LoVo (cell line): ENCODE results near the gene TMEM98.
"Not testable (repeated sequence)": the region's sequence is repeated elsewhere in the genome, so short reads cannot be mapped to it uniquely, and the experiment has no call there.

Source experiments
- DNase-seq: peaks from one replicate; pipeline ENCODE4 v3.0.0-alpha.2; 2016; ENCODE audit warnings: low spot score

TMEM98 gene

DNA sequence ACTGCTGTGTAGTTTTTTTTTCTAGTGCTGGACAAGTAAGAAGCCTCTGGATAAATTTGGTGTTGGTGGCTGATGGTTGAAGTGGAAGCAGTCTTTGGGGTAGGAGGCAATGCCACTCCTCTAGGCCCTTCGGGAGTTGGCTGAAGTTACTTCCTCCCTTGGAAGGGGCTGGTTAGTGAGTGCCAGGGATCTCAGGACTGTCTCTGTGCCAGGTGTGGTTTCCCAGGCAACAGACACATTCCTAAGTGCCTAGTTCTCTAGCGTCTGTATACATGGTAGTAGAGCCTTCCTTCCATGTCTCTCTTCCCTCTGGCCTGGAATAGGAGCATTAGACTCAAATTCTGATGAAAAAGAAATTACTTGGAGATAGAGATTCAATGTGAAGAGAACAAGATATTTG, 15.3 kb downstream of the TMEM98 start:
- DNase-seq, result no peak

DNA sequence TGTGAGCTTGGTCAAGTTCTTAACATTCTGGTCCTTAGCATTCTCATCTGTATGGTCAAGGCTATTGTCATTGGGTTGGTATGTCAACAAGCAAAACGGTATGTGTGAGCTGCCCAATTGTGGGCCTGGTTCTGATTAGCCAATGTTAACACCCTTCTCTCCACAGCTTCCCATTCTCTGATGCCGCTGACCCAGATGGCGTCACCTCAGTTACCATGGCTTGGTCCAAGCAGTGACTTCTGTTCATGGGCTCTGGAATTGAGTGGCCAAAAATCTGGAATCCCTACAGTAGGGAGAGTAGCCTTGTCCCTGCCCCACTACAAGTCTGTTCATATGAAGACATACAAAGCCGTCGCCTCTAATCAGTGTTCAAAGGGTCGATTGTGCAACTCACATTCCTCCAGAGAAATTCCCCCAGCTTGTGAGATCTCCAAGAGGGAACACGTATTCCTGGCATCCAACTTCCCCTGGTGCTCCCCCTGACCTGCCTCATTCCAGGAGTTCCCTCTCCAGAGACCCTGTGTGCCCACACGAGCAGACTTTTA, 15.8 kb downstream of the TMEM98 start:
- DNase-seq, result no peak

DNA sequence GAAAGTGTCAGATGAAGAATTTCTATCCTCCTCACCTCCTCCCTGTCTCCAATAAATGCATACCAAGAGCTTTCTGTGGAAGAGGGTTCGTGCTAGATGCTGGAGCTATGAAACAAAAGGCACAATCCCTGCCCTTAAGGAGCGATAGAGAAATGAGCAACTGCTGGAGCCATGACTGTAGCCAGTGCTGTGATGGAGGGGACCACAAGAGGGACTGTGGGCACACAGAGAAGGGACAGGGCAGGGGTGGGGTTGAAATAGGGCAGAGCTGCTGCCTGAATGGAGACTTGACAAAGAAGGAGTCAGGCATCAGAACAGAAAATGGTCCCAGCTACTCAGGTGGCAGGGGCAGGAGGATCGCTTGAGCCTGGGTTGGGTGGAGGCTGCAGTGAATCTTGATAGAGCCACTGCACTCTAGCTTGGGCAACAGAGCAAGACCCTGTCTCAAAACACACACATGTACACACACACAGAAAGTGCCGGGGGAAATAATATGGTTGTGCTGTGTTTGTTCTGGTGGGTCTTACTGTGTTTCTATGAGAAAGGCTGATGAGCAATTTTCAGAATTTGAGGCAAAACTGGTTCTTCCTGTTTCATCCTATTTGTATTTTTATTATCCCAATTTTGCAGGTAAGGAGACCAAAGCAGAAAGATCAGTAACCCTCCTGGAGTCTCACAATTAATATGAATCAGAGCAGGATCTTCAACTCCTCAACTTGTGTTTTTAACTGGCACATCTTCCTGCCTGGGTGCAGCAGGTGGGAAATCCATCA, 16.5 kb downstream of the TMEM98 start:
- DNase-seq, result no peak

DNA sequence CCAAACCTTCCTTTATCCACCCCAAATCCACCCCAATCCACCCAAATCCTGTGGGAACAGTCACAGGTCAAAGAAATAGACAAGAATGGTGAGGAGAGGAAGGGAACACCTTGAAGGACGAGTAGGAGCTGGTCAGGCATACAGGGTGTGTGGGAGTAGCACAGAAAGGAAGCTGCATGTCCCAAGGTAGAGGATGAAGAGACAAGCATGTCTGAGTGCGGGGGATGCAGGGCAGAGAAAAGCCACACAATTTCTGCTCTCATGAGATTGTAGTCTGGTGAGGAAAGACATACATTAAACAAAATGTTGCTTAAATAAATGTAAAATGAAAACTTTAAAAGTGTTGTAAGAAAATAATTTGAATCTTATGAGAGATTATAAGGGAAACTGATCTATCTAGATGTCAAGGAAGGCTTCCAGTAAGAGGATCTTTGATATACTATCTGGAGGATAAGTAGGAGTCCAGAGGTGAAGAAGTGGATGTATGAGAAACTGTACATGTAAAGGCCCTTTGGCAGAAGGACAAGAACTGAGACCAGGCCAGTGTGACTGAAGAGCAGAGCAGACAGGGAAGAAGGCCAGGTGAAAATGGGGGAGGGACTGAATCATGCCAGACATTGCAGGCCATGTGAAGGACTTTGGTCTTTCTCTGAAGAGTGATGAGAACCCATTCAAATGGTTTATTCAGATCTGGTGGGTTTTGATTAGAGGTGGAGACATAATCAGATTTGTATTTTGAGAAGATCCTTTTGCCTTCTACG, 18.6 kb downstream of the TMEM98 start:
- DNase-seq, result no peak

DNA sequence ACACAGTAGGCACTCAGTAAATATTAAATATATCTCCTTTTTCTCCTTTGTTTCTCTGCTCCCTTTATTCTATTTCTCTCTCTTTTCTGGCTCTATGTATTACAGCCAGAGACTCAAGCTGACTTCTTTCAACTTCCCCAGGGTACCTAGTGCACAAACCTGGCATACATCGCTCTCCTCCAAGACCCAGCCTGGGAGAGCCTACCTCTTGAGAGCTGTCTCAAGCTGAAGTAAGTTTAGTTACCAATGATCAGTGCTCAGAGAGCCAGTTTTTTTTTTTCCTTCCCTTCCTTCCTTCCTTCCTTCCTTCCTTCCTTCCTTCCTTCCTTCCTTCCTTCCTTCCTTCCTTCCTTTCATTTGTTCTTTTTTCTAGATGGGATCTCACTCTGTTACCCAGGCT, 19.8 kb downstream of the TMEM98 start:
- no peak for DNase-seq

DNA sequence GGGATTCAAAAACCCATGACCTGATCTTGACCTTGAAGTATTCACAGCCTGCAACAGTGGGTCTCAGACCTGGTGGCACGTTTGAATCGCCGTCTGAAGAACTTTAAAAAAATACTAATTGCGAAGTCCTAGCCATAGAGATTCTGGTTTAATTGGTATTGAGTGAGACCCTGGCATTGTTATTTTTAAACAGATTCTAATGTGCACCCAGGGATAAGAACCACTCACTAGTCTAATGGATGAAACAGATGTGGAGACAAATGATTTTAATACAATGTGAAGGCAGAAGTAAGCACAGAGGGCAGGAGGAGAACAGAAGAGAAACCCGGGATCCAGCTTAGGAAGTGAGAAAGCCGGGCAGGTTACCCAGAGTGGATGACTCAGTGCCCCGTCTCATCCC, 21.2 kb downstream of the TMEM98 start:
- no peak for DNase-seq

DNA sequence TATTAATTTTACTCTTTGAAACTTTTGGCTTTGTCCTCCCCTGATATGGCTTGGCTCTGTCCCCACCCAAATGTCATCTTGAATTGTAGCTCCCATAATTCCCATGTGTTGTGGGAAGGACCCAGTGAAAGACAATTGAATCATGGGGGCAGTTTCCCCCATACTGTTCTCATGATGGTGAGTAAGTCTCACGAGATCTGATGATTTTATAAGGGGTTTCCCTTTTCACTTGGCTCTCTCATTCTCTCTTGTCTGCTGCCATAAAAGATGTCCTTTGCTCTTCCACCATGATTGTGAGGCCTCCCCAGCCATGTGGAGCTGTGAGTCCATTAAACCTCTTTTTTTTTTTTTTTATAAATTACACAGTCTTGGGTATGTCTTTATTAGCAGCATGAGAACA, 24.5 kb downstream of the TMEM98 start:
- DNase-seq, result not testable (repeated sequence)

DNA sequence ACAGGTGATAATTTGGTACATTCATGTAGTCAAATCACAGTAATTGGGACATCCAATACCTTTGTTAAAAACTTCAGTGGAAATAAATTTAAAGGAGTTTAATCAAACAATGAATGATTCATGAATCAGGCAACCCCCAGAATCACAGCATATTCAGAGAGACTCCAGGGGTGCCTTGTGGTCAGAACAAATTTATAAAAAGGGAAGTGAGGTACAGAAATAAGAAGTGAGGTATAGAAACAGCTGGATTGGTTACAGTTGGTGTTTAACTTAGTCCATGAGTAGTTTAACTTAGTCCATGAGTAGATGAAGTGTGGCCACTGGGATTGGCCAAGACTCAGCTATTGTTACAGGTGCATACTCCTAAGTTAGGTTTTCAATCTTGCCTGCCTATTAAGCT, 25.1 kb downstream of the TMEM98 start:
- no peak for DNase-seq

DNA sequence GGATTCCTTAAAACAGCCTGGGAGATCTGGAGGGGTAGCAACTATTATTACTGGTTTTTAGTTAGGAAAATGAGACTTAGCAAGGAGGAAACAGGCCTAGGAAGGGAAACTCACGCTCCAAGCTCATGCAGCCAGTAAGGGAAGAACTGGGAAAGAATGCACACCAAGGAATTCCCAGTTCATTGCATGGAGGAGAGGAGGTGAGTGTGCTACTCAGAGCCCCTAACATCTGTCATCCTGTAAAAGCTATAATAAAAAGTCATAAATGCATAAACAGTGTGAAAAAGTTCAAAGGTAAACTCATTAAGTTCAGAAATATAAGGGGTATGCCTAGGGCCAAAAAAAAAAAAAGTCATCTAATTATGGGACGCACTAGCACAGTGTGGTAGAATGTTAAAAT, 25.9 kb downstream of the TMEM98 start:
- no peak for DNase-seq

DNA sequence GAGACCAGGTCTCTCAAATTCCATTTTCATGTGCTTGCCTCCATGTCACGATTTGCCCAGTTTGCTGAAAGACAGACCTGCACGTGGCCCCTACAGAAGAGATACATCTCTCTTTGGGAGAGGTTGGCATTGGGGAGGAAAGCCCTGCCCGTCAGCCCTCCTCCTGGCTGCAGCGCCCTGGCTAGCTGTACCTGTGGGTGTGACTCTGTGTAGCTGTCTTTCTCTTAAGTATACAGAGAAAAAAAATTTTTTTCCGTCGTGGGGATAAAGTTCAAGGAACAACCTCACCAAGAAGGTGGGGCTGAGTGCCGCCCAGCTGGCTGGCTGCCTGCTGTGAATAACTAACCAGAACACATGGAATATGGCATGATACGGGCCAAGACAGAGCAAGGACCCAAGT, 26.5 kb downstream of the TMEM98 start:
- peak; percentile 78 for DNase-seq

DNA sequence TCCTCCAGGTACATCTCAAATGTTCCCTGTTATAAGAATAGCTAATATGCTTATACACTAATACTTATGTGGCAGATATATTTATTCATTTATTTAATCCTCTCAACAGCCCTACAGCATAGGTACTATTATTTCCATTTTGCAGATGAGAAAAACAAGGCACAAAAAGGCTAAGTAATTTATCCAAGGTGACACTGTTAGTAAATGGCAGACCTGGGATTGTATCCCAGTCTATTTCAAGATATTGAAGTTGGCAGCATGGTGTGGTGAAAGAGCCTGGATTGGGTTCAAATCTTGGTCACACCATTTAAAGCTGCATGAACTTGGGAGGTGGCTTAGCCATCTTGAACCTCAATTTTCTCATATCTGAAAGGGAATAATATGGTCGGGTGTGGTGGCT, 27.2 kb downstream of the TMEM98 start:
- no peak for DNase-seq

DNA sequence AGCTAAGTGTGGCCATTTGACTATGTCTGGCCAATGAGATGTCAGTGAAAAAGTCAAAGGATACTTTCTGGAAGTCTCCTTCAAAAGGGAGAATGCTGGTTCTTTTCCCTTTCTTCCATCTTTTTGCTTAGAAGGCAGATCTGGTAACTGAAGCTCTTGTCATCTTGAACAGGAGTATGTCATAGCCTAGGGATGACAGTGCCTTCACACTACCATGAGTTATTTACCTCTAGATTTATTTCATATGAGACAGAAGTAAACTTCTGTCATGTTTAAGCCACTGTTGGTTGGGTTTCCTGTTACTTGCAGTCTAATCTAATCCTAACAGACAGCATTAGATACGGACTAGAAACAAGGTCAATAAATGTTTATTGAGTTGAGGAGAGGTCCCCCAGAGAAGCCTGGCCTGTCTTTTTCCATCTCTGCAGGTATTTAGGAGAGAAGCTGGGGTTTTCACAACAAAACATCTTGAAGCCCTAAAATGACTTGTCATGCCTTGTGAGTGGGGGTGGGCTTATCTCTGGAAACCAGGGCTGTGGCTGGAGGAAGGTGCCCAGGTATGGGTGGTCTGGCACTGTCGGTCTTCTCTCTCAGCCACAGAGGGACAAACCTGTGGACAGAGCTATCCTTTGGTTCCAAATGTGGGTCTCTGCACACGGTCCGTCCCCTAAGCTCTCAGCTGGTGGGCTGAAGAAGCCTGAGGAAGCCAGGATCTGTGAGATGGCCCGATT, 28.5 kb downstream of the TMEM98 start:
- no peak for DNase-seq

DNA sequence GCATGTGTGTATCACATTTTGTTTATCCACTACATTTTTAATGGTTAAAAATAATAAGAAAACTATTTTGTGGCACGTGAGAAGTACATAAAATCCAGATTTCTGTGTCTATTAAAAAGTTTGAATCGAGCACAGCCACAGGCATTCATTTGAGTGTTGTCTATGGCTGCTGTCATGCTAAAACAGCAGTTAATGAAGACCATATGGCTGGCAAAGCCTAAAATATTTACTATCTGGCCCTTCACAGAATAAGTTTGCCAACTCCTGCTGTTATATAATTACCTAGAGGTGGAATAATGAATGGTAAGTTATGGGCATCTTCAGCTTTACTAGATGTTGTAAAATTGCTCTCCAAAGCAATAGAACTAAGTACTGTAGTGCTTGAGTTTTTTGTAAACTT, 30.5 kb downstream of the TMEM98 start:
- DNase-seq, result no peak

DNA sequence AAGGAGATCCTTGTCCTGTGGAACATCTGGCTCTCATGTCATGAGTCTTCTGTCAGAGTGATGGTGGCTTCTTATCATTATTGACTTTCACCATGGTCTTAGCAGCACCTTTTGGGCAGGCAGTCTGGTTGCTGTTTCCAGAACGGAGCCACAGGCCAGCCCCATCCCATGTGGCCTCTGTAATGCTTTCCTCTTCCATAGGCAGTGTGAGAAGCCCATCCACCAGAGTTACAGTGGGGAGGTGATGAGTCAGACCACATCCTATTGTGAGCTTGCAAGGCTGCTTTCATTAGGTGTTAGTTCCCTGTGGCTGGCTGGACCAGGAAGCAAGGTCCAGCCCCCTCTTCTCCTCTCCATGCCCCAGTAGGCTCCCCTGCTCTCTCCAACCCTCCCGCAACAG, 32.9 kb downstream of the TMEM98 start:
- DNase-seq, result no peak

DNA sequence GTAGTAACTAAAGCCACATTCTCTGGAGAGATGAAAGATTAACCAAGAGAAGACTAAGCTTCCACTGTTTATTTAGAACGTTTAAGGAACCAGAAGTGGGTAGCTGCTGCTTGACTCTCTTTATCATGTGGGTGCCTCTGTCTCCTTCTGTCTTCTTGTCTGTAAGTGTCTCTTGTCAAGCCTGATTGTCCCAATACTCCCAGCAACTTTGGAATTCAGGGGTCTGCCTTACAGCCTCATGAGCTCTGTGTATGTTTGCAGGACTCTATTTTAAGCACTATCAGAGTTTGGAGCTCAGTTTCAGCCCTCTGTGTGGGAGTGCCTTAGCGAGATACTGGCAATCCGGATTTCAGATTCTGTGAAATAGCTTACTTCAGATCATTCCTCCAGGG, 34.4 kb downstream of the TMEM98 start:
- no peak for DNase-seq

DNA sequence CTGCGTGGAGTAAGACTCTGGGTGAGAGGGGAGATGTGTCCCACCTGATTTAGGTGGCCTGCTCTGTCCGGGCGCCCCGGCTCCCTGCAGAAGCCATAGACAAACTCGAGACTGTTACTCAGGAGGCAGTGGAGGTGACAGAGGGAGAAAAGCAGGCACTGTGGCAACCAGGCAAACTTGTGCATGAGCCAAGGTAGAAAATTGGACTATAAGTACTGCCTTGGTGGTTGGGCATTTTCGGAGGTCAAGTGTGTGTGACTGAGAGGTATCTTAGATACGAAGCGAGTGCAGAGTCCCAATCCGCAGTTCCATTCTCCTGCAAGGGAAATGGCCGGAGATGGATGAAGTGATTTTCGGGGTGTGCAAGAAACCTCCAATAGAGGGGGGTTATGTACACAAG, 36.6 kb downstream of the TMEM98 start:
- no peak for DNase-seq

DNA sequence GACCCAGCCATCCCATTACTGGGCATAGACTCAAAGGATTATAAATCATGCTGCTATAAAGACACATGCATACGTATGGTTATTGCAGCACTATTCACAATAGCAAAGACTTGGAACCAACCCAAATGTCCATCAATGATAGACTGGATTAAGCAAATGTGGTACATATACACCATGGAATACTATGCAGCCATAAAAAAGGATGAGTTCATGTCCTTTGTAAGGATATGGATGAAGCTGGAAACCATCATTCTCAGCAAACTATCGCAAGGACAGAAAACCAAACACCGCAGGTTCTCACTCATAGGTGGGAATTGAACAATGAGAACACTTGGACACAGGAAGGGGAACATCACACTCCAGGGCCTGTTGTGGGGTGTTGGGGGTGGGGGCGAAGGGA, 41.3 kb downstream of the TMEM98 start:
- DNase-seq, result not testable (repeated sequence)

DNA sequence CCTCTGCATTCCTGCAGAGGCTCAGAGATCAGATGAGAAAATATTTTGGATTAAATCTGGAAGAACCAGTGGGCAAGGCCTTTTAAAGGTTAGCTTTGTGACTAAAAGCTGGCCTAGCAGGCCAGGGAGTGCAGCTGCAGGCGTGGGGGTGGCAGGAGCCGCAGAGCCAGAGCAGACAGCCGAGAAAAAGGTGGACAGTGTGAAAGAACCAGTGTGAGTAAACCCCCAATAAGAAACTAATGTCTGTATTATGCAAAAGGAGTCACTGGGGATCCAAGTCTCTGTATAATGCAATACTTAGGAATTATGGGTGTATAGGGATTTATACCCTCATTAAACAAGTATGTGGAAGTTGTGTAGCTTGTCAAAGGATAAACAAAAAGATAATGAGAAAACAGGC, 42.3 kb downstream of the TMEM98 start:
- no peak for DNase-seq

DNA sequence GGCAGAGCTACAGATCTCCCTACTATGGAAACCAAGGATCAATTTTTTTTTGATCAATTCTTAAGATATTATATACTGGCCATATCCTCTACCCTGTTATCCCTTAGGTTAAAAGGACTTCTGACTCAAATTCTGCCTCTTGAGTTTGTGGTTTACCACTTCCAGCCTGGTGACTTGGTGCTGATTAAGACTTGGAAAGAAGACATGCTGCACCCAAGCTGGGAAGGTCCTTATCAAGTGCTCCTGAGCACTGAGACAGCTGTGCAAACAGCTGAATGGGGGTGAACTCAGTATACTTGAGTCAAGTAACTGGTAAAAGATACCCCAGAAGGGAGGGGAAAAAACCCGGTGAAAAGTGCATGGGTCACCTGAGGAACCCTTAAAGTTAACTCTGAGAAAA, 43.2 kb downstream of the TMEM98 start:
- no peak for DNase-seq

DNA sequence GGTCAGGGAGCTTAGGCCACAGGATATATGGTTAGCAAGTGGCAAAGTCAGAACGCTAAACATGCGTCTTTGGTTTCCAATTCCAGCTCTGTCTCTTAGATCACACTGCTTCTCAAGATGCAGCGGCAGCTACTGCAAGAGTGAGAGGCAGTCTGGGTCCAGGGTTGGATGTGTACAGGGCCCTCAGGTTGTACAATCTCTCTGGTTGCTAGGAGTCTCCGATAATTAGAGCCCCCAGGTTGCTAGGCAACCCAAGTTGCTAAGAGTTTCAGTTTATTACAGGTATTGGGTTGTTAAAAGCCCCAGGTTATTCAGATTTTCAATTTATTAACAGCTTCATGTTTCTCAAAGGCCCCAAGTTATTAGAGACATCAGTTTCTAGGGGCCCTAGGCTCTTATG, 48.2 kb downstream of the TMEM98 start:
- DNase-seq, result no peak

DNA sequence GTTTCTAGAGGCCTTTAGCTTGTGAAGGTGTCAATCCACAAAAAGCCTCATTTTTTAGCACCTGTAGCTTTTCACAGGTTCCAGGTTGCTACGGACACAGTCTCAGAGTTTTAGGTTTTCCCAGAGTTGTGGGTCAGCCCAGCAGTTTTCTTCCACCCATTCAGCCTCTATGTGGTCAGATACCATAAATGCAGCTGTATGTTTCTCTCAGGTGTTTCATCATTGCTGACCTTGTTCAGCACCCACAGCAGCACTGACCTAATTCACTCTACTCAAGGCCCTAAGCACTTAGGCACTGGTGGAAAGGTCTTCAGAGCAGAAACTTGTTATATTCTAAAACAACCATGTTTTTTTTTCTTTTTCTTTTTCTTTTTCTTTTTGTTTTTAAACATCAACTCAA, 48.7 kb downstream of the TMEM98 start:
- no peak for DNase-seq

DNA sequence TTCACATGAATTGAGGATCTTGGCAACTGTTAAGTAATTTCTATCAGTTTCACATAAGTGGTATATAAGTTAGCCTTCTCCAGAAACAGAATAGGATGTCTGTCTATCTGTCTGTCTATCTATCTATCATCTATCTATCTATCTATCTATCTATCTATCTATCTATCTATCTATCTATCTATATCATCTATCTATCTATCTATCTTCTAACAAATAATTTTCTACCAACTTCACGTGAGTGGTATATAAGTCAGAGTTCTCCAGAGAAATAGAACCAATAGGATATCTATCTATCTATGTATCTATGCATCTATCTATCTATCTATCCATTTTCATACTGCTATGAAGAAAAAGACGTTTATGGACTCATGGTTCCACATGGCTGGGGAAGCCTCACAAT, 52.3 kb downstream of the TMEM98 start:
- DNase-seq, result no peak

DNA sequence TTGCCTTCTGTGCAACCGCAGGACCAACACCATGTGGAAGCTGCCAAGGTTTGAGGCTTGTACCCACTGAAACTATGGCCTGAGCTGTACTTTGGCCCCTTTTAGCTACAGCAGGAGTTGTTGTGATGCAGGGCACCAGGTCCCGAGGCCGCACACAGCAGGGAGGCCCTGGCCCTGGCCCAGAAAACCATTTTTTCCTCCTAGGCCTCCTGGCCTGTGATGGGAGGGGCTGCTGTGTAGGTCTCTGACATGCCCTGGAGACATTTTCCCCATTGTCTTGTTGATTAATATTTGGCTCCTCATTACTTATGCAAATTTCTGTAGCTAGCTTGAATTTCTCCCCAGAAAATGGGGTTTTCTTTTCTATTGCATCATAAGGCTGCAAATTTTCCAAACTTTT, 53.7 kb downstream of the TMEM98 start:
- peak; percentile 5 for DNase-seq
